Mesothelial cell of epicardium (in vitro differentiated cells): ENCODE data around the gene FNDC11. TPM values are rescaled to one million over a fixed set of nuclear protein-coding genes. Genes with fewer than 3 reads are reported as not detected.

Experiments used
- DNase-seq, 2 experiments: peaks; one replicate each; pipeline ENCODE4 v3.0.0; 2021; ENCODE audit warnings: low spot score in 2 of 2; ENCODE audit not compliant: unreplicated experiment in 2 of 2
- H3K27ac Mint-ChIP-seq: 2 replicates; pipeline ENCODE4 v1.8.0; 2021; ENCODE audit warnings: mixed read lengths
- H3K27me3 Mint-ChIP-seq: 2 replicates; pipeline ENCODE4 v1.8.0; 2021; ENCODE audit warnings: low read depth, mixed read lengths
- H3K36me3 Mint-ChIP-seq: 2 replicates; pipeline ENCODE4 v1.8.0; 2021; ENCODE audit warnings: mixed read lengths
- H3K4me1 Mint-ChIP-seq: 2 replicates; pipeline ENCODE4 v1.8.0; 2021; ENCODE audit warnings: mixed read lengths
- H3K4me3 Mint-ChIP-seq: 2 replicates; pipeline ENCODE4 v1.8.0; 2021; ENCODE audit warnings: mild to moderate bottlenecking, moderate library complexity, mixed read lengths
- H3K9me3 Mint-ChIP-seq: 2 replicates; pipeline ENCODE4 v1.8.0; 2021; ENCODE audit warnings: mixed read lengths
- CTCF ChIP-seq: fragments of 200-600 bp; sonication (generic); IDR thresholded peaks from one replicate; pipeline ENCODE4 v1.5.0; 2021; ENCODE audit warnings: antibody characterized with exemption; ENCODE audit not compliant: unreplicated experiment
- total RNA-seq: library from RNA; stranded (reverse); gene quantifications from 3 replicates; pipeline ENCODE4 v1.2.1, GENCODE V29; 2021

The FNDC11 gene
- total RNA-seq, 1 donor from 2014 or later, result 1.1 TPM

GRCh38 chr20:63536997-63537524, 16.9 kb upstream of the FNDC11 start, which contains the start of gene PTK6:
Gene PTK6 (minus strand): TSS chr20:63537376. CDS start chr20:63537314, 62 bp downstream.
- H3K9me3 Mint-ChIP-seq, result no peaks in the 10 kb centered on the region
- peak within 1 kb of the TSS; percentile 47 for H3K4me3 Mint-ChIP-seq
- no peak for TF ChIP-seq CTCF
- no peaks in the 10 kb centered on the region for H3K27me3 Mint-ChIP-seq
- H3K27ac Mint-ChIP-seq, result no peak within 1 kb of the TSS
- H3K4me1 Mint-ChIP-seq, result peaks cover 2% of the 10 kb centered on the region
- no peak for DNase-seq
- H3K36me3 Mint-ChIP-seq, result no peaks in the 10 kb centered on the region

- H3K27me3 Mint-ChIP-seq, result no peaks in the 10 kb centered on the region
- H3K4me3 Mint-ChIP-seq, result peak overlapping the region; percentile 47
- H3K9me3 Mint-ChIP-seq, result no peaks in the 10 kb centered on the region
- H3K4me1 Mint-ChIP-seq, result peaks cover 2% of the 10 kb centered on the region
- TF ChIP-seq CTCF, result peak; percentile 95
- no peaks in the 10 kb centered on the region for H3K36me3 Mint-ChIP-seq
- DNase-seq, result peak; percentile 58 to 85
- H3K27ac Mint-ChIP-seq, result no peak overlapping the region
These were observed 16.3 kb upstream of the FNDC11 start for GRCh38 chr20:63537525-63538203.

GRCh38 chr20:63538204-63539091, 15.5 kb upstream of the FNDC11 start:
- peaks cover 2% of the 10 kb centered on the region for H3K4me1 Mint-ChIP-seq
- H3K9me3 Mint-ChIP-seq, result no peaks in the 10 kb centered on the region
- peak; percentile 55 for TF ChIP-seq CTCF
- DNase-seq, result no peak
- H3K27me3 Mint-ChIP-seq, result no peaks in the 10 kb centered on the region
- H3K4me3 Mint-ChIP-seq, result peak overlapping the region; percentile 47
- H3K27ac Mint-ChIP-seq, result no peak overlapping the region
- no peaks in the 10 kb centered on the region for H3K36me3 Mint-ChIP-seq

- H3K9me3 Mint-ChIP-seq, result no peaks in the 10 kb centered on the region
- DNase-seq, result no peak
- no peaks in the 10 kb centered on the region for H3K27me3 Mint-ChIP-seq
- H3K36me3 Mint-ChIP-seq, result no peaks in the 10 kb centered on the region
- H3K27ac Mint-ChIP-seq, result no peak overlapping the region
- H3K4me1 Mint-ChIP-seq, result peaks cover 2% of the 10 kb centered on the region
- H3K4me3 Mint-ChIP-seq, result no peak overlapping the region
- no peak for TF ChIP-seq CTCF
These were observed 14.9 kb upstream of the FNDC11 start for GRCh38 chr20:63539092-63539430.

- Mint-ChIP-seq H3K9me3 (no peaks in the 10 kb centered on the region), H3K36me3 (no peaks in the 10 kb centered on the region), H3K27me3 (no peaks in the 10 kb centered on the region), H3K4me1 (peaks cover 2% of the 10 kb centered on the region), H3K4me3 (no peak overlapping the region), H3K27ac (no peak overlapping the region)
- no peak for DNase-seq
- no peak for TF ChIP-seq CTCF
These were observed 14.3 kb upstream of the FNDC11 start for GRCh38 chr20:63539441-63540370.
